Heart right ventricle (tissue), 16 donors: ENCODE data around the gene TTC34. TPM values are rescaled to one million over a fixed set of nuclear protein-coding genes. Genes with fewer than 3 reads are reported as not detected.

Source experiments
- ATAC-seq, 8 donors: fragments of 200-7000 bp; cut with Tn5 transposase; one replicate each; pipeline ENCODE4 v1.9.1; 2020; ENCODE audit warnings: mild to moderate bottlenecking in 8 of 8, moderate library complexity in 8 of 8, moderate number of reproducible peaks in 1 of 8
- DNase-seq, 2 donors: peaks; one replicate each; pipeline ENCODE4 v3.0.0-alpha.2; 2020
- H3K27ac ChIP-seq, 10 donors: fragments of 200-600 bp; sonication (generic) in 2 of 10; one replicate each; pipeline versions ENCODE4 v1.5.0 to v1.8.0; 2020 to 2022; ENCODE audit warnings: mild to moderate bottlenecking in 3 of 10
- H3K27me3 ChIP-seq, 7 donors: fragments of 200-600 bp; one replicate each; pipeline ENCODE4 v1.8.0; 2021 to 2022; ENCODE audit warnings: mild to moderate bottlenecking in 2 of 7
- H3K36me3 ChIP-seq, 9 donors: fragments of 200-600 bp; sonication (generic) in 1 of 9; one replicate each; pipeline versions ENCODE4 v1.5.0 to v1.8.0; 2020 to 2022; ENCODE audit warnings: mild to moderate bottlenecking in 2 of 9
- H3K4me1 ChIP-seq, 9 donors: fragments of 200-600 bp; sonication (generic) in 1 of 9; one replicate each; pipeline versions ENCODE4 v1.5.0 to v1.8.0; 2020 to 2022; ENCODE audit warnings: mild to moderate bottlenecking in 4 of 9
- H3K4me3 ChIP-seq, 10 donors: fragments of 200-600 bp; sonication (generic) in 2 of 10; one replicate each; pipeline versions ENCODE4 v1.5.0 to v1.8.0; 2020 to 2022; ENCODE audit warnings: mild to moderate bottlenecking in 7 of 10, moderate library complexity in 2 of 10
- H3K9me3 ChIP-seq, 11 donors: fragments of 200-600 bp in 10 of 11; sonication (generic) in 2 of 11; one replicate each; pipeline versions ENCODE4 v1.5.0 to v1.8.0; 2013 to 2022; ENCODE audit warnings: mild to moderate bottlenecking in 2 of 11, control low read depth in 1 of 11, moderate library complexity in 1 of 11
- WGBS, 2 donors: extraction: QIAGEN DNeasy Blood & Tissue Kit; methylation state at CpG; one replicate each; pipeline ENCODE4 v1.1.7; 2013; ENCODE audit warnings: inconsistent platforms in 1 of 2; 5-methylcytosine and 5-hydroxymethylcytosine counted together
- intact Hi-C, 10 donors: fragments of 100-400 bp; cut with DNase I; formaldehyde crosslinking; loops; one replicate each; pipeline versions ENCODE4 v1.11.1 to v1.14.2; 2022
- polyA plus RNA-seq, 2 donors: library from polyadenylated mRNA; stranded (reverse); fragments of 200-250 nt; gene quantifications; one replicate each; pipeline ENCODE4 v1.2.3, GENCODE V29; 2013
- total RNA-seq, 10 donors: library from RNA; stranded (reverse); fragmentation: NEBNext Ultra II Directional in 3 of 10; extraction: Animal tissue kit (Norgen Biotek cat#: 25700) in 3 of 10; gene quantifications; one replicate each; pipeline versions ENCODE4 v1.2.1 to v1.2.4, GENCODE V29; 2021 to 2023
- TF ChIP-seq, protein P1 (sequence below), 9 donors: fragments of 200-600 bp; sonication (generic) in 2 of 9; IDR thresholded peaks; one replicate each; pipeline versions ENCODE4 v1.5.0 to v1.8.0; 2021 to 2022; ENCODE audit warnings: antibody characterized with exemption in 9 of 9, mild to moderate bottlenecking in 5 of 9, moderate library complexity in 1 of 9
- donor health status: Arrhythmogenic right ventricular cardiomyopathy.
- donor health status: ischemic (EF 13 %, LVEDD 7.1; RV severe dilation, severe dysfunction).
- donor health status: healthy with polysubstance abuse.
- donor health status: DM: no; HTN: yes; CAD: no.
- donor health status: DM: no; HTN: no; CAD: no.
- donor health status: ischemic (EF 25% LVEDD 6.9; RV normal size, moderate dysfunction).
- donor health status: ischemic (EF 25% LVEDD 5.7; RV mildly dilated, moderate dysfunction).
- donor health status: healthy.
- donor health status: DM: yes; HTN: yes; CAD: no.
- donor health status: Ischemic cardiomyopathy.
- donor health status: ischemic (EF 35%, LVEDD 5.7; RV mildly dilated, moderate dysfunction).
- donor health status: nonischemic (EF 11% LVEDD 7.7; RV severe dilation, severe dysfunction).
- donor health status: DM: yes; HTN: yes; CAD: no.
- donor health status: PGD.
- donor health status: ischemic (EF 29% LVEDD 5.4; RV normal size, mild dysfunction).
- donor health status: nonischemic (EF 23%, LVEDD 6.1; RV moderate dilation, normal function).

TTC34 gene
- total and polyA plus RNA-seq, 12 donors, result 0.03 to 0.74 (median 0.42) TPM

DNA sequence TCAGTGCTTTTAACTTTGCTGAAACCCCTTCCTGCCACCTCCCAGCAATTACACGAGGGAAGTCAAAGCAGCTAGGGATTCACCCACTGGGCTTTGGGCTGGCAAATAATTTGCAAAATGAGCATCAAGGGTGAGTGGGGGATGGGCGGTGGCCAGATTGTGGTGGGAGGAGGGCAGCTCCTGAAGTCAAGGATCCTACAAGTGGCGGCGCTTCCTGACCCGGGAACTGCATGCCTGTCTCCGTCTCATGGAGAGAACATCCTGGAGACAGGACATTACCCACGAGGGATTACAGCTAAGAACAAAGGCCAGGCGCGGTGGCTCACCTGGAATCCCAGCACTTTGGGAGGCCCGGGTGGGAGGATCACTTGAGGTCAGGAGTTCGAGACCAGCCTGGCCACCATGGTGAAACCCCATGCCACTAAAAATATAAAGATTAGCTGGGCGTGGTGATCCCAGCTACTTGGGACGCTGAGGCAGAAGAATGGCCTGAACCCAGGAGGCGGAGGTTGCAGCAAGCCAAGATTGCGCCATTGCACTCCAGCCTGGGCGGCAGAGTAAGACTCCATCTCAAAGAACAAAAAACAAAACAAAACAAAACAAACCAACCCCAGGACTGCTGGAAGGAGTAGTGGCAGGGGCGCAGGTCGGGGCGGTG lies 12.9 kb downstream of the TTC34 start:
- Histone ChIP-seq H3K4me3 (no peak overlapping the region), H3K4me1 (peaks cover 0 to 6% (median 0%) of the 10 kb centered on the region in 9 donors), H3K27me3 (peaks cover 0 to 77% (median 66%) of the 10 kb centered on the region in 7 donors), H3K27ac (no peak overlapping the region), H3K9me3 (peaks cover 0 to 25% (median 16%) of the 10 kb centered on the region in 11 donors), H3K36me3 (no peaks in the 10 kb centered on the region)
- intact Hi-C loops, result loop anchor here in 5 of 10 donors (5.0 kb wide), 2 partner anchors 371 to 376 kb away; partner anchors contain the start of gene PEX10 (in 2 of the 5)
- 52 to 61% methylated on average over 19 of the region's 19 CpGs for WGBS, 2 donors
- DNase-seq (no peak), ATAC-seq (no peak)
- TF ChIP-seq, protein P1, sequence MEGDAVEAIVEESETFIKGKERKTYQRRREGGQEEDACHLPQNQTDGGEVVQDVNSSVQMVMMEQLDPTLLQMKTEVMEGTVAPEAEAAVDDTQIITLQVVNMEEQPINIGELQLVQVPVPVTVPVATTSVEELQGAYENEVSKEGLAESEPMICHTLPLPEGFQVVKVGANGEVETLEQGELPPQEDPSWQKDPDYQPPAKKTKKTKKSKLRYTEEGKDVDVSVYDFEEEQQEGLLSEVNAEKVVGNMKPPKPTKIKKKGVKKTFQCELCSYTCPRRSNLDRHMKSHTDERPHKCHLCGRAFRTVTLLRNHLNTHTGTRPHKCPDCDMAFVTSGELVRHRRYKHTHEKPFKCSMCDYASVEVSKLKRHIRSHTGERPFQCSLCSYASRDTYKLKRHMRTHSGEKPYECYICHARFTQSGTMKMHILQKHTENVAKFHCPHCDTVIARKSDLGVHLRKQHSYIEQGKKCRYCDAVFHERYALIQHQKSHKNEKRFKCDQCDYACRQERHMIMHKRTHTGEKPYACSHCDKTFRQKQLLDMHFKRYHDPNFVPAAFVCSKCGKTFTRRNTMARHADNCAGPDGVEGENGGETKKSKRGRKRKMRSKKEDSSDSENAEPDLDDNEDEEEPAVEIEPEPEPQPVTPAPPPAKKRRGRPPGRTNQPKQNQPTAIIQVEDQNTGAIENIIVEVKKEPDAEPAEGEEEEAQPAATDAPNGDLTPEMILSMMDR (IDR thresholded peaks at IDR 0.05), result no peak

- no peak for ATAC-seq
- H3K36me3 ChIP-seq, result no peaks in the 10 kb centered on the region
- no peak for DNase-seq
- H3K27me3 ChIP-seq, result peaks cover 0 to 70% (median 64%) of the 10 kb centered on the region in 7 donors
- no peak overlapping the region for H3K4me3 ChIP-seq
- no peak overlapping the region for H3K27ac ChIP-seq
- intact Hi-C loops, result loop anchor here in 7 of 10 donors (2.0 to 5.0 kb wide), 4 partner anchors 370 to 375 kb away; partner anchors contain the start of gene PEX10 (in 3 of the 7)
- TF ChIP-seq, protein P1 (IDR thresholded peaks at IDR 0.05), result no peak
- H3K9me3 ChIP-seq, result peaks cover 0 to 20% (median 7%) of the 10 kb centered on the region in 11 donors
- 72 to 79% methylated on average over 26 of the region's 26 CpGs for WGBS, 2 donors
- H3K4me1 ChIP-seq, result peaks cover 0 to 6% (median 0%) of the 10 kb centered on the region in 9 donors
Measured at GRCh38 chr1:2787163-2787911, 14.2 kb downstream of the TTC34 start.

DNA sequence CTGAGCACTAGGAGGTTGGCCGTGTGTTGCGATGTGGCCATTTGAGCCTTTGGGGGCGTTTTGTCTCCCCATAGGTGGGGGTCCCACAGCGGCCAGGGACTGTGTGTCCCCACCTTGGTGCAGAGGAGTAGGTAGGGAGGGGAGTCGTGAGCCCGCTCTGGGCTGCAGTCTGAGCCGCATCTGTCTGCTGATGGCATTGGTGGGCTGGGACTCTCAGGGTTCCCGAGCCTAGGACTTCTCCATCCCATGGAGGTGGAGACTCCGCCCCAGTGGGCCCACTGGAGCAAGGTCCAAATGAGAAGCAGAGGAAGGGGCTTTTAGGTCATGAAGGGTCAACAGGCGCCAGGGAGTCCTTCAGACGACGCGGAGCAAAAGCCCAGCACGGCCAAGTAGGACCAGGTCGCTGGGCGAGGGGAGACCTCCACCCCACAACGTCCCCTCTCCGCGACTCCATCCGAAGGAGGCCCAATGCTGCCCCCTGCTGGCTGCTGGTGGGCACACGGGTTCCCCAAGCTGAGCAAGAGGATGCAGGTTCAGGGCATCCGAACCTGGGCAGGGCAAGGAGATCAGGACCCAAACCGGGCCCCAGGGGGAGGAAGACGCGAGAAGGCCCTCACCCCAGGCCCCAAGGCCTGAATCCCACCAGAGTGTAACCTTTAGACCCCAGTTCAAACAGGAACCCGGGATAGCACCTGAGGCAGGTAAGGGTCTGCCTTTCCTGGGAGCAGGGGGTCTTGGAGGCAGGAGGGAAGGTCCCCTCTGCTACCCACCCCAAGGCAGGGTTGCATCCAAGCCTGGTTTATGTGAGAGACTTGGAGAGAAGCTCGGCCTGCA lies 14.9 kb downstream of the TTC34 start:
- WGBS, 2 donors, result 27 to 28% methylated on average over 27 of the region's 27 CpGs
- Histone ChIP-seq H3K4me1 (peaks cover 0 to 6% (median 0%) of the 10 kb centered on the region in 9 donors), H3K27ac (no peak overlapping the region), H3K27me3 (peaks cover 0 to 62% (median 59%) of the 10 kb centered on the region in 7 donors), H3K36me3 (no peaks in the 10 kb centered on the region), H3K9me3 (peaks cover 0 to 21% (median 11%) of the 10 kb centered on the region in 11 donors), H3K4me3 (no peak overlapping the region)
- intact Hi-C loops, result loop anchor here in 8 of 10 donors (1.0 to 5.0 kb wide), 5 partner anchors 369 to 374 kb away; partner anchors contain the start of gene PEX10 (in 3 of the 8)
- TF ChIP-seq, protein P1 (IDR thresholded peaks at IDR 0.05), result peak; percentile 60 to 83 (median 75)
- peak in 6 of 8 donors; percentile 11 to 65 (median 52) for ATAC-seq
- peak; percentile 22 to 67 for DNase-seq
